ENCODE results near the gene RASGRP1.

- TF ChIP-seq CTCF (IDR thresholded peaks at IDR 0.05), result peak; percentile 12; the same call in 1 of the 2 replicates
- TF ChIP-seq ZFX (IDR thresholded peaks at IDR 0.05; ENCODE audit: borderline replicate concordance), result no peak
Measured at GRCh38 chr15:38564557-38565286, at the start of gene RASGRP1.

Data from 22Rv1 (cell line).